A673 (cell line): ENCODE data around the gene DNAJC22.

Experiments used
- EZH2 ChIP-seq: fragments of 200-600 bp; sonication (generic); IDR thresholded peaks from 2 replicates; pipeline ENCODE4 v1.6.1; 2017; ENCODE audit warnings: borderline replicate concordance, low read depth, mild to moderate bottlenecking, mixed read lengths, antibody characterized with exemption, low read length; ENCODE audit not compliant: poor library complexity, severe bottlenecking
- TF ChIP-seq, protein P1 (sequence below): fragments of 300-800, 200-600 bp; sonication (generic); conservative IDR thresholded peaks from 2 replicates; pipeline ENCODE4 v1.5.1; 2017; ENCODE audit warnings: low read depth, mild to moderate bottlenecking, antibody characterized with exemption, low read length, moderate library complexity, mixed read lengths

DNA sequence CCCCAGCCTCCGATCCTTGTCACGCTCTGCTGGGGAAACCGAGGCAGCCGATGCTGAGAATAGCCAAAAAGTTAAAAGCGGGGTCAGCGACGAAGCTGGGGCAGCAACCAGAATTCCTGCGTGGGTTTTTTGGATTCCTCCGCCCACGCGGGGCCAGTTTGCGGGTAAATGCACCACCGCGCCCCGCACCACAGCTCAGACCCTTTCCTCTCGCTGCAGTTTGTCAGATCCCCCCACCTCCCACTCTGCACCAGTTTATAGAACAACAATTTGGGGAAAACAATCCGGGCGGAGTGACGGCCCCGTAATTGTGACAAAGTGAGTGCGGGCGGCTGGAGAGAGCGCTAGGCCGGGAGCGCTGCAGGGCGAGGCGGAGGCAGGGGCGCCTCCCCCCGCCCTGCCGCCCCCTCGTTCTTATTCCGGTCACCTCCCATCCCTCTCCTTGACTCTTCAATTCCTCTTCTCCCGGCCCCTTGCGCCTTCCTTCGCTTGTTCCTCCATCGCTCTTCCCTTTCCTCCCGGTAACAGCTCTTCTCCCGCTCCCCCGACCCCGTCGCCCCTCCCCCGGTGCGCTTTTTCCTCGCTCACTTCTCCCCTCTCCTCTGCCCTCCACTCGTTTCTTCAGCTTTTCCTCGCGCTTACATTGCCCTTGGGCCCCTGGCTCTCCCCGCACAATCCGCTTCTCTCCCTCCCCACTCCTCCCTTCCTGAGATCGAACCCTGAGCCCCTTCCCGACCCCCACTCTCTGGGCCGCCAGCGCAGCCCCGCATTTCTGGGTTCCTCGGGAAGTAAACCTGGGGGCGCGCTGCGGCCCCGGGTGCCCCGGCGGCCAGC is 646 bp upstream of the DNAJC22 start:
- TF ChIP-seq, protein P1, sequence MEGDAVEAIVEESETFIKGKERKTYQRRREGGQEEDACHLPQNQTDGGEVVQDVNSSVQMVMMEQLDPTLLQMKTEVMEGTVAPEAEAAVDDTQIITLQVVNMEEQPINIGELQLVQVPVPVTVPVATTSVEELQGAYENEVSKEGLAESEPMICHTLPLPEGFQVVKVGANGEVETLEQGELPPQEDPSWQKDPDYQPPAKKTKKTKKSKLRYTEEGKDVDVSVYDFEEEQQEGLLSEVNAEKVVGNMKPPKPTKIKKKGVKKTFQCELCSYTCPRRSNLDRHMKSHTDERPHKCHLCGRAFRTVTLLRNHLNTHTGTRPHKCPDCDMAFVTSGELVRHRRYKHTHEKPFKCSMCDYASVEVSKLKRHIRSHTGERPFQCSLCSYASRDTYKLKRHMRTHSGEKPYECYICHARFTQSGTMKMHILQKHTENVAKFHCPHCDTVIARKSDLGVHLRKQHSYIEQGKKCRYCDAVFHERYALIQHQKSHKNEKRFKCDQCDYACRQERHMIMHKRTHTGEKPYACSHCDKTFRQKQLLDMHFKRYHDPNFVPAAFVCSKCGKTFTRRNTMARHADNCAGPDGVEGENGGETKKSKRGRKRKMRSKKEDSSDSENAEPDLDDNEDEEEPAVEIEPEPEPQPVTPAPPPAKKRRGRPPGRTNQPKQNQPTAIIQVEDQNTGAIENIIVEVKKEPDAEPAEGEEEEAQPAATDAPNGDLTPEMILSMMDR = no peak
- TF ChIP-seq EZH2 = no peak
